Lower lobe of right lung (tissue), 2 donors: Measurements from ENCODE around the gene UPK1B. TPM values are rescaled to one million over a fixed set of nuclear protein-coding genes. Genes with fewer than 3 reads are reported as not detected.

Source experiments
- ATAC-seq, 2 donors: fragments of 200-7000 bp; cut with Tn5 transposase; one replicate each; pipeline ENCODE4 v1.9.1; 2020 to 2022; ENCODE audit warnings: mild to moderate bottlenecking in 2 of 2, moderate library complexity in 2 of 2
- DNase-seq: peaks from one replicate; pipeline ENCODE4 v3.0.0-alpha.2; 2020
- H3K27ac ChIP-seq: fragments of 200-600 bp; one replicate; pipeline ENCODE4 v1.8.0; 2022
- H3K27me3 ChIP-seq: fragments of 200-600 bp; one replicate; pipeline ENCODE4 v1.8.0; 2022; ENCODE audit warnings: low read depth
- H3K36me3 ChIP-seq: fragments of 200-600 bp; one replicate; pipeline ENCODE4 v1.8.0; 2022; ENCODE audit warnings: mild to moderate bottlenecking
- H3K4me1 ChIP-seq: fragments of 200-600 bp; one replicate; pipeline ENCODE4 v1.8.0; 2022
- H3K4me3 ChIP-seq: fragments of 200-600 bp; one replicate; pipeline ENCODE4 v1.8.0; 2022; ENCODE audit warnings: mild to moderate bottlenecking
- H3K9me3 ChIP-seq: fragments of 200-600 bp; one replicate; pipeline ENCODE4 v1.8.0; 2022
- CTCF ChIP-seq: fragments of 200-600 bp; IDR thresholded peaks from one replicate; pipeline ENCODE4 v1.8.0; 2022; ENCODE audit warnings: antibody characterized with exemption, mild to moderate bottlenecking
- intact Hi-C: fragments of 100-400 bp; cut with DNase I; formaldehyde crosslinking; loops from one replicate; pipeline ENCODE4 v1.11.0; 2022
- total RNA-seq: library from RNA; stranded (reverse); fragmentation: NEBNext Ultra II Directional; extraction: Animal tissue kit (Norgen Biotek cat#: 25700); gene quantifications from one replicate; pipeline ENCODE4 v1.2.1, GENCODE V29; 2021
- donor health status: DM: no; HTN: yes; CAD: no; lungs with severe emphysema.

Gene UPK1B
- total RNA-seq, 1 donor from 2014 or later = not detected

- Histone ChIP-seq H3K4me3 (no peak overlapping the region), H3K36me3 (no peaks in the 10 kb centered on the region), H3K4me1 (no peaks in the 10 kb centered on the region), H3K27me3 (no peaks in the 10 kb centered on the region), H3K27ac (no peak overlapping the region), H3K9me3 (no peaks in the 10 kb centered on the region)
- no peak for TF ChIP-seq CTCF
- no peak for DNase-seq
- intact Hi-C loops = no loop called here
- ATAC-seq = no peak
Observed at GRCh38 chr3:119145128-119145499, 28.3 kb upstream of the UPK1B start.

GRCh38 chr3:119145500-119146167, 27.8 kb upstream of the UPK1B start, which contains the start of gene TEX55:
Gene TEX55, plus strand, starts transcription at chr3:119146165. Its CDS starts 25 bp downstream, at chr3:119146190.
- Histone ChIP-seq H3K27me3 (no peaks in the 10 kb centered on the region), H3K27ac (no peak within 1 kb of the TSS), H3K4me3 (no peak within 1 kb of the TSS), H3K4me1 (no peaks in the 10 kb centered on the region), H3K9me3 (no peaks in the 10 kb centered on the region), H3K36me3 (no peaks in the 10 kb centered on the region)
- TF ChIP-seq CTCF = peak; percentile 51
- ATAC-seq (peak; percentile 69 to 70), DNase-seq (no peak)
- intact Hi-C loops = no loop called here

- TF ChIP-seq CTCF = no peak
- H3K4me1 ChIP-seq = no peaks in the 10 kb centered on the region
- H3K4me3 ChIP-seq = no peak overlapping the region
- H3K9me3 ChIP-seq = no peaks in the 10 kb centered on the region
- H3K27ac ChIP-seq = no peak overlapping the region
- peak in 1 of 2 donors; percentile 50 for ATAC-seq
- H3K36me3 ChIP-seq = no peaks in the 10 kb centered on the region
- intact Hi-C loops = no loop called here
- no peaks in the 10 kb centered on the region for H3K27me3 ChIP-seq
- no peak for DNase-seq
Observed at GRCh38 chr3:119146578-119147375, 26.6 kb upstream of the UPK1B start.

- no peak for DNase-seq
- no peak overlapping the region for H3K4me3 ChIP-seq
- intact Hi-C loops = no loop called here
- H3K27me3 ChIP-seq = no peaks in the 10 kb centered on the region
- no peak for TF ChIP-seq CTCF
- no peak for ATAC-seq
- no peak overlapping the region for H3K27ac ChIP-seq
- H3K4me1 ChIP-seq = no peaks in the 10 kb centered on the region
- H3K36me3 ChIP-seq = no peaks in the 10 kb centered on the region
- no peaks in the 10 kb centered on the region for H3K9me3 ChIP-seq
Observed at GRCh38 chr3:119147494-119147893, 25.9 kb upstream of the UPK1B start.

GRCh38 chr3:119148493-119149180, 24.8 kb upstream of the UPK1B start:
- no peaks in the 10 kb centered on the region for H3K36me3 ChIP-seq
- H3K4me3 ChIP-seq = no peak overlapping the region
- no peaks in the 10 kb centered on the region for H3K27me3 ChIP-seq
- no peaks in the 10 kb centered on the region for H3K4me1 ChIP-seq
- no peak overlapping the region for H3K27ac ChIP-seq
- no peak for TF ChIP-seq CTCF
- no peaks in the 10 kb centered on the region for H3K9me3 ChIP-seq
- ATAC-seq (no peak), DNase-seq (no peak)
- intact Hi-C loops = no loop called here
